Peyer's patch (tissue), 4 donors: ENCODE results near the gene GPR87. TPM values are rescaled to one million over a fixed set of nuclear protein-coding genes. Genes with fewer than 3 reads are reported as not detected.

ENCODE experiments used
- DNase-seq, 3 donors: peaks; one replicate each; pipeline ENCODE4 v3.0.0-alpha.2; 2017 to 2019
- H3K27ac ChIP-seq, 4 donors: fragments of 200-600 bp; sonication (generic); one replicate each; pipeline ENCODE4 v1.5.1; 2016 to 2019
- H3K27me3 ChIP-seq, 2 donors: fragments of 200-600 bp; sonication (generic); one replicate each; pipeline ENCODE4 v1.5.1; 2019
- H3K36me3 ChIP-seq, 3 donors: fragments of 200-600 bp; sonication (generic); one replicate each; pipeline ENCODE4 v1.5.1; 2016 to 2019
- H3K4me1 ChIP-seq, 4 donors: fragments of 200-600 bp; sonication (generic); one replicate each; pipeline ENCODE4 v1.5.1; 2016 to 2019
- H3K4me3 ChIP-seq, 4 donors: fragments of 200-600 bp; sonication (generic); 1 replicate in 3 of 4; 2 replicates in 1 of 4; pipeline ENCODE4 v1.5.1; 2016 to 2019; ENCODE audit warnings: mild to moderate bottlenecking in 1 of 4
- H3K9me3 ChIP-seq, 4 donors: fragments of 200-600 bp; sonication (generic); one replicate each; pipeline ENCODE4 v1.5.1; 2016 to 2019; ENCODE audit warnings: mild to moderate bottlenecking in 1 of 4
- POLR2A ChIP-seq, 2 donors: fragments of 450-650 bp; IDR thresholded peaks; one replicate each; pipeline ENCODE4 v1.5.1; 2017; ENCODE audit warnings: antibody characterized with exemption in 2 of 2, mild to moderate bottlenecking in 2 of 2, moderate library complexity in 2 of 2
- total RNA-seq, 4 donors: library from RNA; depleted of rRNA; stranded (reverse); fragments of >200 nt; gene quantifications; one replicate each; pipeline ENCODE4 v1.1.0, GENCODE V29; 2016
- TF ChIP-seq, protein P1 (sequence below), 6 experiments: fragments of 450-650 bp in 4 of 6; fragments of 200-600 bp in 2 of 6; sonication (generic) in 1 of 6; IDR thresholded peaks; one replicate each; pipeline ENCODE4 v1.5.1; 2017 to 2019; ENCODE audit warnings: antibody characterized with exemption in 6 of 6, mild to moderate bottlenecking in 3 of 6, moderate library complexity in 1 of 6

GPR87 gene
- total RNA-seq, 4 donors from 2014 or later, result not detected

DNA sequence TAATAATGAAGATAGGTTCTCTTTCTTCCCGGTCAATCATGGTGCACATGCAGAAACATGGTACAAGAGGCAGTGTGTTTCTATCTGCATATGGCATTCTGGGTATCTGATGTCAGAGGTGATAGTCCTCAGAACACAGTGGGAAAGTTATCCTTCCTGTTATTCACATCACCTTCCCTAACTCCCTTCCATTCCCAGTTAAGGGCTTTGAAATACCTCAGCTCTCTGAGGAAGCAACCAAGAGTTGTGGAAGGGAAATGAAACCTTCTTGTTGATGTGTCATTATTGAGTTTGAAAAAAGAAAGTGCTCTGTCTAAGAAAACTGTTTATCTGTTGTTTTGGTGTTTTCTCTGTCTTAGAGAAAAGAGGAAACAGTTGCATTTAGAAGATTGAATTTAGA is 34.6 kb upstream of the GPR87 start:
- no peak for DNase-seq
- no peaks in the 10 kb centered on the region for H3K4me1 ChIP-seq
- H3K27ac ChIP-seq, result no peak overlapping the region
- H3K9me3 ChIP-seq, result no peaks in the 10 kb centered on the region
- TF ChIP-seq, protein P1, sequence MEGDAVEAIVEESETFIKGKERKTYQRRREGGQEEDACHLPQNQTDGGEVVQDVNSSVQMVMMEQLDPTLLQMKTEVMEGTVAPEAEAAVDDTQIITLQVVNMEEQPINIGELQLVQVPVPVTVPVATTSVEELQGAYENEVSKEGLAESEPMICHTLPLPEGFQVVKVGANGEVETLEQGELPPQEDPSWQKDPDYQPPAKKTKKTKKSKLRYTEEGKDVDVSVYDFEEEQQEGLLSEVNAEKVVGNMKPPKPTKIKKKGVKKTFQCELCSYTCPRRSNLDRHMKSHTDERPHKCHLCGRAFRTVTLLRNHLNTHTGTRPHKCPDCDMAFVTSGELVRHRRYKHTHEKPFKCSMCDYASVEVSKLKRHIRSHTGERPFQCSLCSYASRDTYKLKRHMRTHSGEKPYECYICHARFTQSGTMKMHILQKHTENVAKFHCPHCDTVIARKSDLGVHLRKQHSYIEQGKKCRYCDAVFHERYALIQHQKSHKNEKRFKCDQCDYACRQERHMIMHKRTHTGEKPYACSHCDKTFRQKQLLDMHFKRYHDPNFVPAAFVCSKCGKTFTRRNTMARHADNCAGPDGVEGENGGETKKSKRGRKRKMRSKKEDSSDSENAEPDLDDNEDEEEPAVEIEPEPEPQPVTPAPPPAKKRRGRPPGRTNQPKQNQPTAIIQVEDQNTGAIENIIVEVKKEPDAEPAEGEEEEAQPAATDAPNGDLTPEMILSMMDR (IDR thresholded peaks at IDR 0.05), result no peak
- no peak for TF ChIP-seq POLR2A (IDR thresholded peaks at IDR 0.05)
- no peak overlapping the region for H3K4me3 ChIP-seq
- no peaks in the 10 kb centered on the region for H3K27me3 ChIP-seq
- no peaks in the 10 kb centered on the region for H3K36me3 ChIP-seq

DNA sequence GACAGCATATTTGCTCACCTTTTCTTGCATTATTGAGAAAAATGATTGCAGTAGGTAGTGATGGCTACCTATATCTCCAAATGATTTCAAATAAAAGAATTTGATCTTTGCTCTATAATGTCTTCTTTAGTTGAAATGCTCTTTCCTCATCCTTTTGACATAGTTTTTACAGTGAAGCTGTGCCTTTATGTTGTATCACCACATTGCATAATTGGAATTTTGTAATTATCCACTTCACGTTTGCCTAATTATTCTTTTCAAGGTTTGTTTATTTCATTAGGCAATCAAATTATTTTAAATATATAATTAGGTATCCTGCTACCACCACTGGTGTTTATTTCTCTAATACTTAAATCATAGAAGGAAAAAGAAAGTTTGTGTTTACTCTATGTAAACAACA is 34.0 kb upstream of the GPR87 start:
- Histone ChIP-seq H3K9me3 (no peaks in the 10 kb centered on the region), H3K27ac (no peak overlapping the region), H3K4me1 (no peaks in the 10 kb centered on the region), H3K36me3 (no peaks in the 10 kb centered on the region), H3K4me3 (no peak overlapping the region), H3K27me3 (no peaks in the 10 kb centered on the region)
- DNase-seq, result no peak
- TF ChIP-seq, protein P1 (IDR thresholded peaks at IDR 0.05), result no peak
- no peak for TF ChIP-seq POLR2A (IDR thresholded peaks at IDR 0.05)

DNA sequence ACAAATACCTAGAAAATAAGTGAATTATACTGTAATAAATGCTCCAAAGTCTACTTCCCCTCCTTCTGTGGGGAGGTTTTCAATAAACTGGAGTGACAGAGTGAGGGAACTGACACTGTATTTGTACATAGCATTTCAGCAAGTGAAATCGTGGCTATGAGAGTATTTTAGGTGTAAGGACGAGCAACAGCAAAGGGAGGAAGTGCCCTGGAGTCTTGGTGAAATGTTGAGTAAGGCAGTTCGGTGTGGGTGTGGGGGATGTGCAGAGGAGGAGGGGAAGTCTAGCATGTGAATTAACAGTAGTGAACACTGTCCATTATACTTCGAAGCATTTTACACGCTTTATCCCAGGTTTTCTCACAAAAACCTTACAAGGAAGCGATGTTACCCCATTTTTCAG is 30.8 kb upstream of the GPR87 start:
- H3K27ac ChIP-seq, result no peak overlapping the region
- no peak for TF ChIP-seq POLR2A (IDR thresholded peaks at IDR 0.05)
- TF ChIP-seq, protein P1 (IDR thresholded peaks at IDR 0.05), result no peak
- DNase-seq, result peak in 1 of 3 donors; percentile 45

DNA sequence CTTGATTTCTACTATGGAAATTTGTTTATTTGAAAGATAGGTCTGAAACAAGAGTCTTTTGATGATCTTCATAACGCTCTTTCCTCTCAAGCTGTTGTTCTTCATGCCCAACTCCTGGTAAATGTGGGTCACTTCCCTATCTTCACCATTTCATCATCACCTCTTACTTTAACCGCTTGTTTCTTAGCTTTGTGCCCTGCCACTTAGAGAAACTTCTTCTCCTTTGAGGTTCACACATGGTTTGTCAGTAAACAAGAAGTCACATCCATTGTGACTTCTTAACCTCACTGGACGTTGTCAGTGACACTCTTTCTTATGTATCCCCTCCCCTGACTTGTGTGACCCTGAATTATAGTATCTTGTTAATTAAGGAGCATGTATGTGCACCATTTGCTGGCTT is 29.7 kb upstream of the GPR87 start:
- no peak for DNase-seq
- Histone ChIP-seq H3K4me3 (no peak overlapping the region), H3K27ac (peak overlapping the region in 1 of 4 donors; percentile 45), H3K36me3 (no peaks in the 10 kb centered on the region), H3K9me3 (no peaks in the 10 kb centered on the region), H3K4me1 (no peaks in the 10 kb centered on the region), H3K27me3 (no peaks in the 10 kb centered on the region)
- TF ChIP-seq, protein P1 (IDR thresholded peaks at IDR 0.05), result no peak
- no peak for TF ChIP-seq POLR2A (IDR thresholded peaks at IDR 0.05)

More for the DNA sequence above, 30.8 kb upstream of the GPR87 start:
- Histone ChIP-seq H3K9me3 (no peaks in the 10 kb centered on the region), H3K4me1 (no peaks in the 10 kb centered on the region), H3K36me3 (no peaks in the 10 kb centered on the region), H3K27me3 (no peaks in the 10 kb centered on the region), H3K4me3 (no peak overlapping the region)

- Histone ChIP-seq H3K27ac (peak overlapping the region in 1 of 4 donors; percentile 45), H3K4me1 (no peaks in the 10 kb centered on the region), H3K36me3 (no peaks in the 10 kb centered on the region), H3K4me3 (peak overlapping the region in 1 of 4 donors; percentile 16), H3K9me3 (no peaks in the 10 kb centered on the region), H3K27me3 (no peaks in the 10 kb centered on the region)
- TF ChIP-seq, protein P1 (IDR thresholded peaks at IDR 0.05), result no peak
- TF ChIP-seq POLR2A (IDR thresholded peaks at IDR 0.05), result no peak
- DNase-seq, result no peak
Measured at GRCh38 chr3:151345859-151346258, 29.2 kb upstream of the GPR87 start.

GRCh38 chr3:151331696-151332095 is 15.1 kb upstream of the GPR87 start:
- no peaks in the 10 kb centered on the region for H3K9me3 ChIP-seq
- H3K27ac ChIP-seq, result no peak overlapping the region
- H3K4me3 ChIP-seq, result no peak overlapping the region
- no peaks in the 10 kb centered on the region for H3K4me1 ChIP-seq
- no peak for DNase-seq
- TF ChIP-seq, protein P1 (IDR thresholded peaks at IDR 0.05), result no peak
- TF ChIP-seq POLR2A (IDR thresholded peaks at IDR 0.05), result no peak
- H3K27me3 ChIP-seq, result no peaks in the 10 kb centered on the region
- no peaks in the 10 kb centered on the region for H3K36me3 ChIP-seq
